Endodermal cell (in vitro differentiated cells): Measurements from ENCODE around the gene SBK1. TPM values are rescaled to one million over a fixed set of nuclear protein-coding genes. Genes with fewer than 3 reads are reported as not detected.

ENCODE experiments used
- DNase-seq: peaks from one replicate; pipeline ENCODE4 v3.0.0-alpha.2; 2017
- H3K27ac ChIP-seq: 2 replicates; pipeline ENCODE4 v1.5.1; 2013; ENCODE audit warnings: mild to moderate bottlenecking, low read depth, low read length, moderate library complexity
- H3K27me3 ChIP-seq: 2 replicates; pipeline ENCODE4 v1.6.1; 2013; ENCODE audit warnings: mild to moderate bottlenecking, low read length, moderate library complexity; ENCODE audit not compliant: insufficient read depth, control insufficient read depth, poor library complexity, severe bottlenecking
- H3K36me3 ChIP-seq: 2 replicates; pipeline ENCODE4 v1.7.0; 2013; ENCODE audit warnings: mild to moderate bottlenecking, low read length, moderate library complexity; ENCODE audit not compliant: control insufficient read depth, insufficient read depth
- H3K4me1 ChIP-seq: one replicate; pipeline ENCODE4 v1.7.0; 2013; ENCODE audit warnings: low read length; ENCODE audit not compliant: control insufficient read depth, insufficient read depth
- H3K4me3 ChIP-seq: 2 replicates; pipeline ENCODE4 v1.5.1; 2013; ENCODE audit warnings: mild to moderate bottlenecking, low read length, moderate library complexity
- H3K9ac ChIP-seq: 2 replicates; pipeline ENCODE4 v1.6.1; 2013; ENCODE audit warnings: mild to moderate bottlenecking, low read length, moderate library complexity; ENCODE audit not compliant: poor library complexity, severe bottlenecking; ENCODE audit errors: extremely low read depth
- H3K9me3 ChIP-seq: 2 replicates; pipeline ENCODE4 v1.6.1; 2013; ENCODE audit warnings: mild to moderate bottlenecking, low read length, moderate library complexity; ENCODE audit not compliant: control insufficient read depth
- H3K27ac Mint-ChIP-seq: 2 replicates; pipeline ENCODE4 v1.8.0; 2020; ENCODE audit warnings: mixed read lengths
- H3K27me3 Mint-ChIP-seq: 2 replicates; pipeline ENCODE4 v1.8.0; 2021; ENCODE audit warnings: mild to moderate bottlenecking, mixed read lengths; ENCODE audit not compliant: insufficient read depth
- H3K36me3 Mint-ChIP-seq: 2 replicates; pipeline ENCODE4 v1.8.0; 2020; ENCODE audit warnings: low read depth, mixed read lengths
- H3K4me1 Mint-ChIP-seq: 2 replicates; pipeline ENCODE4 v1.8.0; 2020; ENCODE audit warnings: mixed read lengths
- H3K4me3 Mint-ChIP-seq: 2 replicates; pipeline ENCODE4 v1.8.0; 2020; ENCODE audit warnings: mild to moderate bottlenecking, moderate library complexity, mixed read lengths
- H3K9me3 Mint-ChIP-seq: 2 replicates; pipeline ENCODE4 v1.8.0; 2020; ENCODE audit warnings: mild to moderate bottlenecking, mixed read lengths
- CTCF ChIP-seq: fragments of 200-600 bp; sonication (generic); conservative IDR thresholded peaks from 2 replicates; pipeline ENCODE4 v1.5.0; 2021; ENCODE audit warnings: antibody characterized with exemption, mild to moderate bottlenecking
- WGBS, 2 experiments: methylation state at CpG; one replicate each; pipeline versions ENCODE4 v1.1.5 to v1.1.7; 2013; ENCODE audit warnings: missing lambda C conversion rate in 2 of 2, mixed read lengths in 1 of 2; ENCODE audit not compliant: insufficient coverage in 1 of 2, insufficient read length in 1 of 2; 5-methylcytosine and 5-hydroxymethylcytosine counted together
- total RNA-seq, 2 donors: library from RNA; stranded (reverse); fragmentation: NEBNext Ultra II Directional in 1 of 2; extraction: Animal tissue kit (Norgen Biotek cat#: 25700) in 1 of 2; gene quantifications; 2 replicates in 1 of 2; 3 replicates in 1 of 2; pipeline ENCODE4 v1.2.1, GENCODE V29; 2021

SBK1 gene
- total RNA-seq, 2 donors from 2014 or later, result 55.9 to 62.5 TPM

- Mint-ChIP-seq H3K27me3 (no peaks in the 10 kb centered on the region), H3K4me3 (no peak overlapping the region)
- no peak for DNase-seq
Measured at GRCh38 chr16:28311413-28311812, 19.1 kb downstream of the SBK1 start.

DNA sequence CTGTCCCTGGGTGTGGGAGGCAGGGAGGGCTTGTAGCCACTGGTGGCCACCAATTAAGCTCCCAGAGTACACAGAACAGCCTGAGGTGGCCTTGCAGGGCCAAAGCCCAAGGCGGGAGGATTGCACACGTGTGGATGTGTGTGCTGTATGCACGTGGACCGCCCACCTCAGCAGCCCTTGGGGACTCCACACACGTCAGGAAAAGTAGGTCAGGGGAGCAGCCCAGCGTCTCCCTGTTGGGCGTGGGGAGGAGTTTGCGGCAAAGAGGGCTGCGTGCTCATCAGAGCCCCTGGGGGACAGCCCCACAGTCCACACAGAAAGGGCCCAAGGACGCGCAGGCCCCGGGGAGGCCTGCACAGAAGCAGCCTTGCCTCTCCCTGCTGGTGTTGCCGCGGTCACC, 19.6 kb downstream of the SBK1 start:
- no peak overlapping the region for H3K4me3 ChIP-seq
- no peak overlapping the region for H3K4me3 Mint-ChIP-seq

More at GRCh38 chr16:28311413-28311812, 19.1 kb downstream of the SBK1 start:
- WGBS, 2 experiments, result 94 to 100% methylated on average over 1 to 4 of the region's 4 CpGs
- Histone ChIP-seq H3K27ac (no peak overlapping the region), H3K36me3 (peaks cover 14% of the 10 kb centered on the region), H3K4me1 (no peaks in the 10 kb centered on the region), H3K9ac (no peak overlapping the region), H3K9me3 (no peaks in the 10 kb centered on the region), H3K4me3 (no peak overlapping the region), H3K27me3 (no peaks in the 10 kb centered on the region)
- H3K9me3 Mint-ChIP-seq, result no peaks in the 10 kb centered on the region
- H3K4me1 Mint-ChIP-seq, result no peaks in the 10 kb centered on the region
- peaks cover 49% of the 10 kb centered on the region for H3K36me3 Mint-ChIP-seq
- H3K27ac Mint-ChIP-seq, result no peak overlapping the region
- TF ChIP-seq CTCF, result no peak

GRCh38 chr16:28312327-28312726, 20.0 kb downstream of the SBK1 start:
- Mint-ChIP-seq H3K4me1 (no peaks in the 10 kb centered on the region), H3K36me3 (peaks cover 46% of the 10 kb centered on the region), H3K27me3 (no peaks in the 10 kb centered on the region), H3K27ac (no peak overlapping the region), H3K4me3 (no peak overlapping the region), H3K9me3 (no peaks in the 10 kb centered on the region)
- DNase-seq, result no peak
- Histone ChIP-seq H3K9me3 (no peaks in the 10 kb centered on the region), H3K4me3 (no peak overlapping the region), H3K27me3 (no peaks in the 10 kb centered on the region), H3K27ac (no peak overlapping the region), H3K36me3 (peaks cover 11% of the 10 kb centered on the region), H3K9ac (no peak overlapping the region), H3K4me1 (no peaks in the 10 kb centered on the region)
- WGBS, 2 experiments, result 96% methylated on average over 7 to 10 of the region's 10 CpGs
- no peak for TF ChIP-seq CTCF

More for the DNA sequence above, 19.6 kb downstream of the SBK1 start:
- Histone ChIP-seq H3K4me1 (no peaks in the 10 kb centered on the region), H3K9ac (no peak overlapping the region), H3K27me3 (no peaks in the 10 kb centered on the region), H3K9me3 (no peaks in the 10 kb centered on the region), H3K27ac (no peak overlapping the region), H3K36me3 (peaks cover 14% of the 10 kb centered on the region)
- no peak overlapping the region for H3K27ac Mint-ChIP-seq
- DNase-seq, result no peak
- H3K9me3 Mint-ChIP-seq, result no peaks in the 10 kb centered on the region
- H3K36me3 Mint-ChIP-seq, result peaks cover 49% of the 10 kb centered on the region
- no peak for TF ChIP-seq CTCF
- WGBS, 2 experiments, result 93 to 95% methylated on average over 10 to 14 of the region's 14 CpGs
- H3K4me1 Mint-ChIP-seq, result no peaks in the 10 kb centered on the region
- no peaks in the 10 kb centered on the region for H3K27me3 Mint-ChIP-seq
